Osteoblast (primary cell): Measurements from ENCODE around the gene CCDC142. TPM values are rescaled to one million over a fixed set of nuclear protein-coding genes. Genes with fewer than 3 reads are reported as not detected.

Experiments
- DNase-seq: peaks from one replicate; pipeline ENCODE4 v3.0.0; 2011; ENCODE audit warnings: low spot score, mixed read lengths; ENCODE audit not compliant: insufficient read length; ENCODE audit errors: missing footprints
- H2AFZ ChIP-seq: 2 replicates; pipeline ENCODE4 v1.6.0; 2011; ENCODE audit warnings: mild to moderate bottlenecking, low read length
- H3K27ac ChIP-seq: 2 replicates; pipeline ENCODE4 v1.5.1; 2011; ENCODE audit warnings: mild to moderate bottlenecking, low read depth, low read length, moderate library complexity
- H3K27me3 ChIP-seq: 2 replicates; pipeline ENCODE4 v1.6.0; 2012; ENCODE audit warnings: mild to moderate bottlenecking, control low read depth, inconsistent platforms, low read length, moderate library complexity; ENCODE audit not compliant: insufficient read depth
- H3K36me3 ChIP-seq: 2 replicates; pipeline ENCODE4 v1.5.1; 2011; ENCODE audit warnings: mild to moderate bottlenecking, low read length, control low read depth, moderate library complexity; ENCODE audit not compliant: insufficient read depth
- H3K4me1 ChIP-seq: 2 replicates; pipeline ENCODE4 v1.5.1; 2011; ENCODE audit warnings: mild to moderate bottlenecking, low read length, control low read depth, moderate library complexity; ENCODE audit not compliant: insufficient read depth
- H3K4me2 ChIP-seq: 2 replicates; pipeline ENCODE4 v1.6.0; 2011; ENCODE audit warnings: mild to moderate bottlenecking, low read length; ENCODE audit not compliant: insufficient read depth
- H3K4me3 ChIP-seq: fragments of 200-600 bp; sonication (generic); 3 replicates; pipeline ENCODE4 v1.5.1; 2012; ENCODE audit warnings: mild to moderate bottlenecking, low read length, inconsistent platforms; ENCODE audit not compliant: insufficient read depth
- H3K79me2 ChIP-seq: 2 replicates; pipeline ENCODE4 v1.6.0; 2012; ENCODE audit warnings: mild to moderate bottlenecking, low read length, control low read depth, inconsistent platforms; ENCODE audit not compliant: insufficient read depth
- H3K9me3 ChIP-seq: 2 replicates; pipeline ENCODE4 v1.5.1; 2011; ENCODE audit warnings: low read depth, low read length, control low read depth
- H4K20me1 ChIP-seq: 2 replicates; pipeline ENCODE4 v1.6.0; 2012; ENCODE audit warnings: mild to moderate bottlenecking, low read length, control low read depth; ENCODE audit not compliant: insufficient read depth
- CTCF ChIP-seq: IDR thresholded peaks from 2 replicates; pipeline ENCODE4 v1.5.1; 2011; ENCODE audit warnings: mild to moderate bottlenecking, low read depth, low read length, moderate library complexity; ENCODE audit errors: extremely low read depth
- total RNA-seq: library from RNA; depleted of rRNA; stranded (reverse); fragments of >200 nt; gene quantifications from 2 replicates; pipeline ENCODE4 v1.2.3, GENCODE V29; 2012

CCDC142 gene
- total RNA-seq, 1 donor: 32.6 TPM

GRCh38 chr2:74429487-74430451, 53.0 kb downstream of the CCDC142 start:
- DNase-seq: peak; percentile 65
- H2AFZ ChIP-seq: no peak overlapping the region
- H4K20me1 ChIP-seq: peaks cover 7% of the 10 kb centered on the region
- H3K4me3 ChIP-seq: no peak overlapping the region
- H3K27ac ChIP-seq: no peak overlapping the region
- H3K4me2 ChIP-seq: no peak overlapping the region
- H3K79me2 ChIP-seq: no peaks in the 10 kb centered on the region
- no peaks in the 10 kb centered on the region for H3K27me3 ChIP-seq
- H3K9me3 ChIP-seq: no peaks in the 10 kb centered on the region
- TF ChIP-seq CTCF: no peak
- H3K4me1 ChIP-seq: peaks cover under 1% of the 10 kb centered on the region
- peaks cover 41% of the 10 kb centered on the region for H3K36me3 ChIP-seq

GRCh38 chr2:74428675-74429074, 54.1 kb downstream of the CCDC142 start:
- Histone ChIP-seq H3K4me3 (no peak overlapping the region), H3K27me3 (no peaks in the 10 kb centered on the region), H2AFZ (no peak overlapping the region), H4K20me1 (peaks cover 7% of the 10 kb centered on the region), H3K4me1 (peaks cover 6% of the 10 kb centered on the region), H3K9me3 (no peaks in the 10 kb centered on the region), H3K4me2 (no peak overlapping the region), H3K79me2 (no peaks in the 10 kb centered on the region), H3K36me3 (peaks cover 41% of the 10 kb centered on the region), H3K27ac (no peak overlapping the region)
- no peak for TF ChIP-seq CTCF
- peak; percentile 82 for DNase-seq

- Histone ChIP-seq H3K4me2 (no peak overlapping the region), H3K4me3 (no peak overlapping the region), H3K79me2 (no peaks in the 10 kb centered on the region), H3K36me3 (peaks cover 41% of the 10 kb centered on the region), H3K4me1 (peaks cover 6% of the 10 kb centered on the region), H4K20me1 (peaks cover 7% of the 10 kb centered on the region), H2AFZ (no peak overlapping the region), H3K9me3 (no peaks in the 10 kb centered on the region), H3K27ac (no peak overlapping the region), H3K27me3 (no peaks in the 10 kb centered on the region)
- TF ChIP-seq CTCF: no peak
- peak; percentile 83 for DNase-seq
Observed at GRCh38 chr2:74427551-74427950, 55.2 kb downstream of the CCDC142 start.

- no peak overlapping the region for H3K4me3 ChIP-seq
- no peaks in the 10 kb centered on the region for H3K79me2 ChIP-seq
- no peak overlapping the region for H2AFZ ChIP-seq
- no peaks in the 10 kb centered on the region for H3K9me3 ChIP-seq
- H3K4me2 ChIP-seq: no peak overlapping the region
- no peaks in the 10 kb centered on the region for H3K27me3 ChIP-seq
- peak; percentile 73 for DNase-seq
- peaks cover 10% of the 10 kb centered on the region for H3K4me1 ChIP-seq
- H3K27ac ChIP-seq: no peak overlapping the region
- peaks cover 7% of the 10 kb centered on the region for H4K20me1 ChIP-seq
- peaks cover 37% of the 10 kb centered on the region for H3K36me3 ChIP-seq
- TF ChIP-seq CTCF: no peak
Observed at GRCh38 chr2:74426181-74426758, 56.5 kb downstream of the CCDC142 start.
